ENCODE results near the gene ARID4B.

Gene ARID4B

DNA sequence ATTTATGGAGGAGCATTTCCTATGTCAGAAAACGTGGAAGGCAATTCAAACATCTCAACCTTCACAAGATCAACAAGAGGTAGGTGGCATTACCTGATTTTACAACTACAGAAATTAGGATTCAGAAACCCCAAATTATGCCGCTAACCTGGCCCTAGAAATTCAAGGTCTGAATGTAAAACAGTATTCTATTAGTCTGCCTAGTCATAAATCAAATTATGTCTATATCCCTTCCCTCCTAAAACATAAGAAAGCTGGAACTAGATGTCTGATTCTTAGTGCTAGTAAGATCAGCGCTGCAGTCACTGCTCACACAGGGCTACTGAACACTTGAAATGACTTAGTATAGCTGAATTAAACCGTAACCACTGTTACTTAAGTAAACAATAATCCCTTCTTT, 200.8 kb downstream of the ARID4B start:
- no peak for DNase-seq (ENCODE audit: low spot score)

DNA sequence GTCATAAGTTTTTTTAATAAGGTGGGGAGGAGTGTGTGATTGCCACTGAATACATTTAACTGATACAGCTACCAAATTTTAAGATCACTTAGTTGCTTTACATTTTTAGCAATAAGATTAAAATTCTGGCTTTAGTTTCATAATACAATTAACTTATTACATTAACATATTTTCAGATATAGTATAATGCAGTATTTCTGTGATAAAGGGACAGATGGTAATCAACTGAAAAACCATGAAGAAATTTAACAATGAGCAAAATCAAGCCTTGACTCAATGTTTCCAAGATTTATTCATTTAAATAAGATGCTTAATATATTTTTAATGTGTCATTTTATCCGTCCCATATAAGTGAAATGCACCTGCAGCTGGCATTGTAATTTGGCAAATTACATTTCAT, 203.3 kb downstream of the ARID4B start:
- no peak for DNase-seq (ENCODE audit: low spot score)

DNA sequence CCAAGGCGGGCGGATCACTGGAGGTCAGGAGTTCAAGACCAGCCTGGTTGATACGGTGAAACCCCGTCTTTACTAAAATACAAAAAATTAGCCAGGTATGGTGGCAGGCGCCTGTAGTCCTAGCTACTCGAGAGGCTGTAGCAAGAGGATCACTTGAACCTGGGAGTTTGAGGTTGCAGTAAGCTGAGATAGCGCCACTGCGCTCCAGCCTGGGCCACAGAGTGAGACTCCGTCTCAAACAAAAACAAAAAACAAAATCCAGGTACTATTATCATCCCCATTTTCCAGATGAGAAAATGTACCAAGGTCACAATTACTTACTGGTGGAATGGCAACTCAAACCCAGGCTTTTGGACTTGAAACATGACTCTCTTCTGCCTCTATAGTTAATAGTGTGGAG, 203.9 kb downstream of the ARID4B start:
- DNase-seq (ENCODE audit: low spot score), result no peak

DNA sequence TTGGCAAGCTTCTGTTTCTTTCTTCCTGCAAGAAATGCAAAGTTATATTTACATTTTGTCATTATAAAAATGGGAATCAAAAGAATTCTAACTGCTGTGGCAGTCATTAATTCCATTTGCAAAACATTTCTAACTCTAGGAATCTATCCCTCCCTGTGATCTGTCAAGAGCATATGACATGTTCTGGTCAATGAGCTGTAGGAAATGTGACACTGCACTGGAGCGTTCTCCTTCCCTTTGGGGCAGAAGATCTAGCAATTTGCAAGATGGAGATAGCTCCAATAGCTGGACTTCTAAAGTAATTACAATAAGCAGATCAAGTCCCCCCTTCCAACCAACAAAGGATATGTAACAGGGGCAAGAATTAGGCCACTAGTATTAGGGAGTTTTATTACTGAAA, 205.6 kb downstream of the ARID4B start:
- no peak for DNase-seq (ENCODE audit: low spot score)
